Tibial nerve (tissue), 4 donors: Measurements from ENCODE around the gene ALK. TPM values are rescaled to one million over a fixed set of nuclear protein-coding genes. Genes with fewer than 3 reads are reported as not detected.

ENCODE experiments used
- DNase-seq, 2 donors: peaks; one replicate each; pipeline ENCODE4 v3.0.0-alpha.2; 2019; ENCODE audit warnings: low spot score in 2 of 2
- H3K27ac ChIP-seq, 4 donors: fragments of 200-600 bp; sonication (generic) in 3 of 4; one replicate each; pipeline ENCODE4 v1.5.1; 2017 to 2019; ENCODE audit warnings: mild to moderate bottlenecking in 1 of 4
- H3K27me3 ChIP-seq, 2 donors: fragments of 200-600 bp; sonication (generic) in 1 of 2; one replicate each; pipeline versions ENCODE4 v1.5.1 to v1.6.0; 2017 to 2019
- H3K36me3 ChIP-seq, 3 donors: fragments of 200-600 bp; sonication (generic); one replicate each; pipeline ENCODE4 v1.5.1; 2018 to 2019
- H3K4me1 ChIP-seq, 4 donors: fragments of 200-600 bp; sonication (generic) in 3 of 4; one replicate each; pipeline ENCODE4 v1.5.1; 2017 to 2019
- H3K4me3 ChIP-seq, 4 donors: fragments of 200-600 bp; sonication (generic) in 3 of 4; one replicate each; pipeline ENCODE4 v1.5.1; 2017 to 2019; ENCODE audit warnings: mild to moderate bottlenecking in 1 of 4, moderate library complexity in 1 of 4
- H3K9me3 ChIP-seq, 4 donors: fragments of 200-600 bp; sonication (generic) in 3 of 4; one replicate each; pipeline ENCODE4 v1.5.1; 2017 to 2019
- EP300 ChIP-seq, 2 donors: sonication (generic); formaldehyde crosslinking; IDR thresholded peaks; one replicate each; pipeline ENCODE4 v1.6.1; 2017; ENCODE audit warnings: antibody characterized with exemption in 2 of 2, mild to moderate bottlenecking in 1 of 2
- POLR2A ChIP-seq, 2 donors: fragments of 450-650 bp; IDR thresholded peaks; one replicate each; pipeline ENCODE4 v1.6.1; 2017; ENCODE audit warnings: antibody characterized with exemption in 2 of 2, mild to moderate bottlenecking in 2 of 2, moderate library complexity in 2 of 2
- WGBS, 2 donors: methylation state at CpG; one replicate each; pipeline ENCODE4 v1.1.5; 2018; 5-methylcytosine and 5-hydroxymethylcytosine counted together
- total RNA-seq, 4 donors: library from RNA; depleted of rRNA; stranded (reverse); fragments of >200 nt; gene quantifications; one replicate each; pipeline ENCODE4 v1.1.0, GENCODE V29; 2016
- TF ChIP-seq, protein P1 (sequence below), 5 experiments: fragments of 200-600 bp in 3 of 5; fragments of 450-650 bp in 2 of 5; sonication (generic) in 3 of 5; IDR thresholded peaks; one replicate each; pipeline ENCODE4 v1.5.1; 2016 to 2019; ENCODE audit warnings: antibody characterized with exemption in 5 of 5, mild to moderate bottlenecking in 3 of 5, moderate library complexity in 2 of 5

Gene ALK
- total RNA-seq, 4 donors from 2014 or later = 0.39 to 4.8 (median 0.66) TPM

DNA sequence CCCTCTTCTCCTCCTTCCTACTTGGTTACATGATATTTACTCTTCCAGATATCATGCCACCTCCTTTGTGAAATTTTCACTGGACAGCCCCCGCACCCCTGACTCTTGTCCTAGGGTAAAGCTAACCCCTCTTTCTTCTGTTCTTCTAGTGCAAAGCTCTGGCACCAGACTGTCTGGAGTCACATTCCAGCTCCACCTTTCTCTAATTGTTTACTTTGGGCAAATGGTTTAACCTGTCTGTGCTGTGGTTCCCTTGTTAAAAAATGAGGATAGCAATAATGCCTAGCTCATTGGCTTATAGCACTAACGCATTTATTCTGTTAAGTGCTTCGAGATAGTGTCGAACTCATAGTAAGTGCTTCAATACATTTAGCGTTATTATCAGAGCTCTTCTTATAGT lies 306.2 kb downstream of the ALK start:
- Histone ChIP-seq H3K4me3 (no peak overlapping the region), H3K36me3 (no peaks in the 10 kb centered on the region), H3K9me3 (no peaks in the 10 kb centered on the region), H3K27me3 (no peaks in the 10 kb centered on the region), H3K27ac (no peak overlapping the region), H3K4me1 (no peaks in the 10 kb centered on the region)
- whole genome bisulfite sequencing, 2 donors = 92 to 93% methylated on average over 5 of the region's 5 CpGs
- TF ChIP-seq, protein P1, sequence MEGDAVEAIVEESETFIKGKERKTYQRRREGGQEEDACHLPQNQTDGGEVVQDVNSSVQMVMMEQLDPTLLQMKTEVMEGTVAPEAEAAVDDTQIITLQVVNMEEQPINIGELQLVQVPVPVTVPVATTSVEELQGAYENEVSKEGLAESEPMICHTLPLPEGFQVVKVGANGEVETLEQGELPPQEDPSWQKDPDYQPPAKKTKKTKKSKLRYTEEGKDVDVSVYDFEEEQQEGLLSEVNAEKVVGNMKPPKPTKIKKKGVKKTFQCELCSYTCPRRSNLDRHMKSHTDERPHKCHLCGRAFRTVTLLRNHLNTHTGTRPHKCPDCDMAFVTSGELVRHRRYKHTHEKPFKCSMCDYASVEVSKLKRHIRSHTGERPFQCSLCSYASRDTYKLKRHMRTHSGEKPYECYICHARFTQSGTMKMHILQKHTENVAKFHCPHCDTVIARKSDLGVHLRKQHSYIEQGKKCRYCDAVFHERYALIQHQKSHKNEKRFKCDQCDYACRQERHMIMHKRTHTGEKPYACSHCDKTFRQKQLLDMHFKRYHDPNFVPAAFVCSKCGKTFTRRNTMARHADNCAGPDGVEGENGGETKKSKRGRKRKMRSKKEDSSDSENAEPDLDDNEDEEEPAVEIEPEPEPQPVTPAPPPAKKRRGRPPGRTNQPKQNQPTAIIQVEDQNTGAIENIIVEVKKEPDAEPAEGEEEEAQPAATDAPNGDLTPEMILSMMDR (IDR thresholded peaks at IDR 0.05) = no peak
- TF ChIP-seq POLR2A (IDR thresholded peaks at IDR 0.05) (no peak), EP300 (IDR thresholded peaks at IDR 0.05) (no peak)
- no peak for DNase-seq

GRCh38 chr2:29614295-29614830 lies 307.0 kb downstream of the ALK start:
- Histone ChIP-seq H3K9me3 (no peaks in the 10 kb centered on the region), H3K4me1 (no peaks in the 10 kb centered on the region), H3K4me3 (no peak overlapping the region), H3K27ac (no peak overlapping the region), H3K36me3 (no peaks in the 10 kb centered on the region), H3K27me3 (no peaks in the 10 kb centered on the region)
- no peak for DNase-seq
- WGBS, 2 donors = 83 to 87% methylated on average over 6 of the region's 6 CpGs
- TF ChIP-seq POLR2A (IDR thresholded peaks at IDR 0.05) (no peak), EP300 (IDR thresholded peaks at IDR 0.05) (no peak)
- TF ChIP-seq, protein P1 (IDR thresholded peaks at IDR 0.05) = no peak

DNA sequence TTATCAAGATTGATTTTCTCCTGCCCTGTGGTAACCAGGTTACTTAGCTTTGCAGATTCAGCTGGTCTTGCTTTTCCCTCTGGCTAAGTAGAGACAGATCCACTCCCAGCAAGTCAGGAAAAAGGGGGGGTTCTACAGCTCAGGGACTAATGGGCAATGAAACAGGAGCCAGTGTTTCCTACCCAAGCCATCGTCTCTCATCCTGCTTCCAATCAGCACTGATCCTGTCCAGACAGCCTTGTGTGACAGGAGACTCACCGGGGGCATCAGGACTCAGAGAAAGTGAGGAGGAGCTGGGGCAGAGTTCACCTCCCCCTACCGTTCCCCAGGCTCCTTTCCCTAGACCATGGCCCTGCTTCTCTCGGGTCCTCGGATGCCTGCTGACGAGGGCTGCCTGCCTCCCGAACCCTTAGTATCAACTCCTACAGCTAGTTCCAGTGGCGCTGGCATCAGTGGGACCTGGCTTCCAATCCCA lies 307.6 kb downstream of the ALK start:
- no peak for DNase-seq
- TF ChIP-seq, protein P1 (IDR thresholded peaks at IDR 0.05) = no peak
- TF ChIP-seq POLR2A (IDR thresholded peaks at IDR 0.05) (no peak), EP300 (IDR thresholded peaks at IDR 0.05) (no peak)

GRCh38 chr2:29613067-29613466 lies 308.3 kb downstream of the ALK start:
- whole genome bisulfite sequencing, 2 donors = 89 to 93% methylated on average over 3 of the region's 3 CpGs
- no peak for DNase-seq
- no peaks in the 10 kb centered on the region for H3K4me1 ChIP-seq
- H3K9me3 ChIP-seq = no peaks in the 10 kb centered on the region
- H3K4me3 ChIP-seq = no peak overlapping the region
- no peak for TF ChIP-seq POLR2A (IDR thresholded peaks at IDR 0.05)
- no peak for TF ChIP-seq EP300 (IDR thresholded peaks at IDR 0.05)
- TF ChIP-seq, protein P1 (IDR thresholded peaks at IDR 0.05) = no peak
- no peak overlapping the region for H3K27ac ChIP-seq
- H3K27me3 ChIP-seq = no peaks in the 10 kb centered on the region
- no peaks in the 10 kb centered on the region for H3K36me3 ChIP-seq

More for the DNA sequence above, 307.6 kb downstream of the ALK start:
- Histone ChIP-seq H3K27ac (no peak overlapping the region), H3K4me3 (no peak overlapping the region), H3K36me3 (no peaks in the 10 kb centered on the region), H3K27me3 (no peaks in the 10 kb centered on the region), H3K9me3 (no peaks in the 10 kb centered on the region), H3K4me1 (no peaks in the 10 kb centered on the region)
- 64 to 78% methylated on average over 8 of the region's 8 CpGs for WGBS, 2 donors

GRCh38 chr2:29612568-29612967 lies 308.8 kb downstream of the ALK start:
- H3K4me1 ChIP-seq = no peaks in the 10 kb centered on the region
- WGBS, 2 donors = 81 to 83% methylated on average over 4 of the region's 4 CpGs
- H3K27ac ChIP-seq = no peak overlapping the region
- TF ChIP-seq POLR2A (IDR thresholded peaks at IDR 0.05) (no peak), EP300 (IDR thresholded peaks at IDR 0.05) (no peak)
- TF ChIP-seq, protein P1 (IDR thresholded peaks at IDR 0.05) = no peak
- H3K36me3 ChIP-seq = no peaks in the 10 kb centered on the region
- no peak overlapping the region for H3K4me3 ChIP-seq
- no peaks in the 10 kb centered on the region for H3K9me3 ChIP-seq
- DNase-seq = no peak
- H3K27me3 ChIP-seq = no peaks in the 10 kb centered on the region
